GM12874 (cell line): ENCODE measurements around the gene PSTPIP2.

Source experiments
- TF ChIP-seq, protein P1 (sequence below): IDR thresholded peaks from 2 replicates; pipeline ENCODE4 v1.5.1; 2011; ENCODE audit warnings: low read depth, mild to moderate bottlenecking, control low read depth, low read length, moderate library complexity; ENCODE audit not compliant: insufficient read depth

PSTPIP2 gene

DNA sequence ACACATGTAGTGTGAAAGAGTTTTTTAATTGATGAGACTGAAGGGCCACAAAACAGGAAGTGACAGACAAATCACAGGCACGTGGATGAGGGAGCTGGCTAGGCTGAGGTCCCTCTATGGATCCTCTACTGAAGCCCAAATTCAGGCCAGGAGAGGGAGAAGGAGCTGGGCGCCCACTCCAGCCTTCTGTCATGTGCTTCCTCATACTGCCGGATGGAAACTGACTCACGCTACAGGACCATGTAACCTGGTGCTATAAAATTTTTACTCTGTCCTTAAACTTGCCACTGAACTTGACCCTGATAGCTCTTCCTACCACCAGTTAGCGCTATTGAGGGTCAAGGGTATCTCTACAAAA is 31.3 kb downstream of the PSTPIP2 start:
- TF ChIP-seq, protein P1, sequence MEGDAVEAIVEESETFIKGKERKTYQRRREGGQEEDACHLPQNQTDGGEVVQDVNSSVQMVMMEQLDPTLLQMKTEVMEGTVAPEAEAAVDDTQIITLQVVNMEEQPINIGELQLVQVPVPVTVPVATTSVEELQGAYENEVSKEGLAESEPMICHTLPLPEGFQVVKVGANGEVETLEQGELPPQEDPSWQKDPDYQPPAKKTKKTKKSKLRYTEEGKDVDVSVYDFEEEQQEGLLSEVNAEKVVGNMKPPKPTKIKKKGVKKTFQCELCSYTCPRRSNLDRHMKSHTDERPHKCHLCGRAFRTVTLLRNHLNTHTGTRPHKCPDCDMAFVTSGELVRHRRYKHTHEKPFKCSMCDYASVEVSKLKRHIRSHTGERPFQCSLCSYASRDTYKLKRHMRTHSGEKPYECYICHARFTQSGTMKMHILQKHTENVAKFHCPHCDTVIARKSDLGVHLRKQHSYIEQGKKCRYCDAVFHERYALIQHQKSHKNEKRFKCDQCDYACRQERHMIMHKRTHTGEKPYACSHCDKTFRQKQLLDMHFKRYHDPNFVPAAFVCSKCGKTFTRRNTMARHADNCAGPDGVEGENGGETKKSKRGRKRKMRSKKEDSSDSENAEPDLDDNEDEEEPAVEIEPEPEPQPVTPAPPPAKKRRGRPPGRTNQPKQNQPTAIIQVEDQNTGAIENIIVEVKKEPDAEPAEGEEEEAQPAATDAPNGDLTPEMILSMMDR = no peak

DNA sequence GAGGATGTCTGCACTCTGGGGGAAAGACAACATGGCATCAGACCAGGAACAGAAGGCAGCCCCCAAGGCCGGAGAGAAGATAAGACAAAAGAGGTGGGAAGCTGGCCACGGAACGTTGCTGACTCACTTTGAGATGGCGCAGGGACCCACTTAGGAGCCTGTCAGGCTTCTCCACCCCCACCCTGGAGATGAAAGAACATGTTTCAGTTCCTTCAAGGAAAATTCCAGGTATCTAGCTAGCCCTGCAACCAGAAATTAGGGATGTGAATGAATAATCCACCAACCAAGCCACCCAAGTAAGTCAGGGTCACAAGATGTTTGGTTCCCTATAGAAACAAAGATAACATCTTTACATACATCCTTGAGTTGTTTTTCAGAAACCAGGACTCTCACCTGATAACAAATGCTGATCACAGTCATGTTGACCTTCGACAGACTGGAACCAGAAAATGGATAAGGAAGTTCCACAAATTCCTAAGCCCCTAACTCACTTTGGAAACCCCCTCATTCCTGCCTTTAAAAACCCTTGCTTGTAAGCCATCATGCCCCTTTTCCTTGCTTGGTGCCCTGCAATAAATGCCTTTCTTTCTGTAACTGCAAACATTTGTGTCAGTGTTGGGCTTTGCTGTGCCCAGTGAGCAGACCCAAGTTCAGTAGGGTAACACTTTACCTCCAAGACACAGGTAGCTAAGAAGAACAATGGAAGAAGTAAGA is 31.9 kb downstream of the PSTPIP2 start:
- TF ChIP-seq, protein P1 = no peak

DNA sequence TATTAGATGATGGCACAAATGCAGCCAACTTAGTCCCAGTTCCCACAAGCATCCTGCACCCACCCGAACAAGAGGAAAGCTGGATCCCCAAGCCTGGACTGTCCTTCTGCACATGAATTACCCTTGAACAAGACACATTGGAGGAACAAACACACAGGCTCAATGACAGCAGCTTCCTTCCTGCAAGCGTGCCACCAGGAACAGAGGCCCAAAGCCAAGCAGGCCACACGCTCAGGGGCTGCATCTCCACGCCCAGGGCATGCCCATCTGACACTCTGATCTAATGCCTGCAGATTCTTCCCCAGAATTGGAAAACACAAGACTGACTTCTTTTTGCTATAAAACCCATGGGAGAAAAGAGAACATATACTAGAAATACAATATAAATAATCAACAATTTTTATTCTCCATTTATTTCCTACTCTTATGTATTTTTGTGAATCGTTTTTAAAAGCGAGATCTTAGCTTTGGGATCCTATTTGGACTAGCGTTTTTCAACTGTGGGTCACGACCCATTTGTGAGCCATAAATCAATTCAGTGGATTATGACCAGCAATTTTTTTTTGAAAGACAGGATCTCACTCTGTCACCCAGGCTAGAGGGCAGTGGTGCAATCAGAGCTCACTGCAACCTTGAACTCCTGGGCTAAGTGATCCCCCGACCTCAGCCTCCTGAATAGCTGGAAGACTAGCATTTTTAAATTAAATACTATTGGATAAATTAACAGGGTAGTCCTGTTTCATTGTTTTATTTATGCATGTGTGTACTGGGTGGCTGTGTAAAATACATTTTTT is 34.4 kb downstream of the PSTPIP2 start:
- TF ChIP-seq, protein P1 = no peak

DNA sequence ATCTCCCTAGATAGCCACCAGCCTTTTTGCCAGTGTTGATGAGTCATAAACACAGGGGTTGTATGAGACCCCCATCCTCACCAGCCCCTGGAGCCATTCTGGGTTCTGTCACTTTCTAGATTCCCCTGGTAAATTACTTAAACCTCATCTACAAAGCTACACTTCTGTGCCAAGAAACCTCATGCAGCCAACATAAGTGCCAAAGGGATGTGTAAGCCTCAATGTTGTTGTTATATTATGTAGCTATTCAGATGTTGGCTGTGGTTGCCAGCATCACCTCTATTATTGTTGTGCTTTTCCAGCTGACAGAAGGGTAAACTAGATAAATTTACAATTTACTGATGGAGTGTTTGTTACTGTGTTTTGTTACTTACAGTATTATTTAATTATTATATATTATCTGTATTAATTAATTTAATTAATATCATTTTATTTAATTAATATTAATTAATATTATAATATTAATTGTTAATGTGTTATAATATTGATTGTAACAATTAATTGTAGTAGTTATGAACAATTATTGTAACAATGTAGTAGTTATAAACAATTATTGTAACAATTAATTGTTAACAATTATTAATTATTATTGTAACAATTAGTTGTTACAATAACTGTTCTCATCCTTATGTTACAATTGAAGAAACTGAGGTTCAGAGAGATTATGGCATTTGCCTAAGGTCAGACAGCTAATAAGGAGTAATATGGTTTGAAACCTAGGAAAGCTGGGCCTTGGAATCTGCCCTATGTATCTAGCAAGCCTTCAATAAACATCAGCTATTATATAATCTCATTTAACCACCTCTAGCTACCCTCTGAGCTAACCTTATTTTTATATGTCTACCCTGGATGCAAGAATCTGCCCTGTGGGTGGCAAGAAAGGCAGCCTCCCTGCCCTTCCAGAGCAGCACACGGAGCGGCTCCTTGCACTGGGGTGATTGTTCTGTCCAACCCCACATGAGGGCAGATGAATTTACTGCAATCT is 36.1 kb downstream of the PSTPIP2 start:
- TF ChIP-seq, protein P1 = no peak

DNA sequence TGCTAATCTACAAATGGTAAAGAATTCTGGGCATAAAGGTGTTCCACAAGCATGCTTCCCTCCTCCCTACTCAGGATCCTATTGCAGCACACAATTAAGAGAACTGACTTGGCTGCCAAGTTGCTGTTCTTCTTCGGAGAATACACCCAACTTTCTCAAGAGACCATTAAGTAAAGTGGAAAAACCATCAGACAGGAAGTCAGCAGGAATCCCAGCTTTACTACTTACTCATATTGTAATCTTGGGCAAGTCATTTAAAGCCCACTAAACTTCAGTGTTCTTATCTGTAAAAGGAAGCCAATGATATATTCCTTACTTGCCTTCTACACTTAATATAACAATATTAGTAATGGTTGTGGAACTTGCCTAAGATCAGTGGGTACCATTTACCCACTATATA is 37.8 kb downstream of the PSTPIP2 start:
- TF ChIP-seq, protein P1 = no peak

DNA sequence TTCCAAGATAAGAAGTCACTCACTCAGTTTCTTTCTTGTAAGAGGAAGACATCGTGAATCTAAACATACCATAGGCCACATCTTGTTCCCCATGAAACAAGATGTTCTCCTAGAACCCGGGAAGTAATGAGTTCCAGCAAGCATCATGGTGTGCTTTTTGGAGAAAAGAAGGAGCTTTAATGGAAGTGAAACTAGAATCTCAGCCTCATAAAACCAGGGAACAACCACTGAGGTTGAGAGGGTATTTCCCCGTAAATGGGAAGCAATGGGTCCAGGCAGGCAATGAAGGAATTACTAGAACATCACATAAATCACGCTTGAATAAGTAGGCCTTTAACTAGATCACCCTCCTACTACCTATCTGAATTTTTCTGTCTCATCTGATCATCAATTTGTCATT is 40.3 kb downstream of the PSTPIP2 start:
- TF ChIP-seq, protein P1 = no peak

DNA sequence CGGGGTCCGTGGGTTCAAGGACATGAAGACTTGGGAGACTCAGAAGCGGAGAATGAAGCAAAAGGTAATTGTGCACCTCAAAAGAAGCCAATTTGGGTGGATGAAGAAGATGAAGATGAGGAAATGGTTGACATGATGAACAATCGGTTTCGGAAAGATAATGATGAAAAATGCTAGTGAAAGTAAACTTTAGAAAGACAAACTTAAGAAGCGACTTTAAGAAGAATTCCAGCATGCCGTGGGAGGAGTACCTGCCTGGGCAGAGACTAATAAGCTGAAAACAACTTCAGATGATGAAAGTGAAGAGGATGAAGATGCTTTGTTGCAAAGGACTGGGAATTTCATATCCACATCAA is 43.5 kb downstream of the PSTPIP2 start:
- TF ChIP-seq, protein P1 = no peak
